ENCODE results near the gene CRIP1. TPM values are rescaled to one million over a fixed set of nuclear protein-coding genes. Genes with fewer than 3 reads are reported as not detected.

The CRIP1 gene
- total and polyA plus RNA-seq, 12 donors, result 34.0 to 170 (median 56.0) TPM

GRCh38 chr14:105492971-105493871 lies 6.5 kb downstream of the CRIP1 start:
- no peaks in the 10 kb centered on the region for H3K9me3 ChIP-seq
- TF ChIP-seq CTCF (IDR thresholded peaks at IDR 0.05), result no peak
- 92 to 94% methylated on average over 20 of the region's 20 CpGs for WGBS, 2 donors

GRCh38 chr14:105493921-105494605 lies 7.4 kb downstream of the CRIP1 start:
- Histone ChIP-seq H3K4me1 (peaks cover 10 to 44% (median 26%) of the 10 kb centered on the region in 9 donors), H3K9me3 (no peaks in the 10 kb centered on the region), H3K4me3 (no peak overlapping the region), H3K27me3 (no peaks in the 10 kb centered on the region), H3K36me3 (peaks cover 0 to 16% (median 0%) of the 10 kb centered on the region in 9 donors), H3K27ac (no peak overlapping the region)
- 90 to 92% methylated on average over 16 of the region's 16 CpGs for WGBS, 2 donors
- TF ChIP-seq CTCF (IDR thresholded peaks at IDR 0.05), result no peak
- intact Hi-C loops (cut with DNase I), result loop anchor here in 3 of 10 donors (5.0 kb wide), 2 partner anchors 33 to 122 kb away; partner anchors contain the start of gene TMEM121 (in 2 of the 3)
- DNase-seq (peak in 1 of 2 donors; percentile 12), ATAC-seq (no peak)

More at GRCh38 chr14:105492971-105493871, 6.5 kb downstream of the CRIP1 start:
- peaks cover 18 to 52% (median 34%) of the 10 kb centered on the region in 9 donors for H3K4me1 ChIP-seq
- no peak for ATAC-seq
- H3K27me3 ChIP-seq, result no peaks in the 10 kb centered on the region
- H3K27ac ChIP-seq, result peak overlapping the region in 1 of 10 donors; percentile 24
- DNase-seq, result peak in 1 of 2 donors; percentile 25
- H3K36me3 ChIP-seq, result peaks cover 0 to 9% (median 0%) of the 10 kb centered on the region in 9 donors
- no peak overlapping the region for H3K4me3 ChIP-seq
- intact Hi-C loops (cut with DNase I), result loop anchor here in 3 of 10 donors (5.0 kb wide), 2 partner anchors 34 to 121 kb away; partner anchors contain the start of gene TMEM121 (in 2 of the 3)

GRCh38 chr14:105494606-105494929 lies 7.9 kb downstream of the CRIP1 start:
- ATAC-seq (no peak), DNase-seq (no peak)
- intact Hi-C loops (cut with DNase I), result loop anchor here in 3 of 10 donors (5.0 kb wide), 2 partner anchors 33 to 122 kb away; partner anchors contain the start of gene TMEM121 (in 2 of the 3)
- Histone ChIP-seq H3K36me3 (peaks cover 0 to 16% (median 0%) of the 10 kb centered on the region in 9 donors), H3K9me3 (no peaks in the 10 kb centered on the region), H3K4me3 (no peak overlapping the region), H3K27me3 (no peaks in the 10 kb centered on the region), H3K4me1 (peaks cover 9 to 38% (median 21%) of the 10 kb centered on the region in 9 donors), H3K27ac (no peak overlapping the region)
- WGBS, 2 donors, result 93 to 97% methylated on average over 6 of the region's 6 CpGs
- no peak for TF ChIP-seq CTCF (IDR thresholded peaks at IDR 0.05)
